PC-9 (cell line): ENCODE data around the gene AZGP1. TPM values are rescaled to one million over a fixed set of nuclear protein-coding genes. Genes with fewer than 3 reads are reported as not detected.

Experiments
- total RNA-seq: library from RNA; stranded (reverse); gene quantifications from 2 replicates; pipeline ENCODE4 v1.2.3, GENCODE V29; 2021

AZGP1 gene
- total RNA-seq, 1 experiment from 2014 or later = not detected

Other genes with a start within 250 kb of the AZGP1 start
- gene CYP3A7, start 240.8 kb downstream of the AZGP1 start, total RNA-seq = not detected in 2 replicates
- gene CYP3A4, start 191.8 kb downstream of the AZGP1 start, total RNA-seq = not detected in 2 replicates
- not detected in 2 replicates for gene CYP3A43, start 148.0 kb downstream of the AZGP1 start, total RNA-seq
- not detected in 2 replicates for gene OR2AE1, start 99.0 kb downstream of the AZGP1 start, total RNA-seq
- 34.0 and 35.8 TPM in 2 replicates for gene TRIM4, start 56.5 kb downstream of the AZGP1 start, total RNA-seq
- not detected in 2 replicates for gene GJC3, start 46.4 kb downstream of the AZGP1 start, total RNA-seq
- gene ZKSCAN1, start 39.6 kb upstream of the AZGP1 start, total RNA-seq = 69.4 and 70.3 TPM in 2 replicates
- gene ZSCAN21, start 73.7 kb upstream of the AZGP1 start, total RNA-seq = 8.9 and 9.7 TPM in 2 replicates
- 35.2 and 39.0 TPM in 2 replicates for gene ZNF3, start 105.7 kb upstream of the AZGP1 start, total RNA-seq
- 120 and 145 TPM in 2 replicates for gene COPS6, start 112.9 kb upstream of the AZGP1 start, total RNA-seq
- 195 and 238 TPM in 2 replicates for gene MCM7, start 125.4 kb upstream of the AZGP1 start, total RNA-seq
- gene AP4M1, start 125.6 kb upstream of the AZGP1 start, total RNA-seq = 18.1 and 26.2 TPM in 2 replicates
- gene TAF6, start 143.3 kb upstream of the AZGP1 start, total RNA-seq = 91.4 and 108 TPM in 2 replicates
- gene CNPY4, start 143.6 kb upstream of the AZGP1 start, total RNA-seq = 10.3 and 10.5 TPM in 2 replicates
- 0.70 and 1.4 TPM in 2 replicates for gene MBLAC1, start 150.9 kb upstream of the AZGP1 start, total RNA-seq
- 160 and 285 TPM in 2 replicates for gene LAMTOR4, start 172.9 kb upstream of the AZGP1 start, total RNA-seq
- 20.5 and 23.4 TPM in 2 replicates for gene TRAPPC14, start 182.7 kb upstream of the AZGP1 start, total RNA-seq
- gene GAL3ST4, start 192.6 kb upstream of the AZGP1 start, total RNA-seq = 1.4 and 2.7 TPM in 2 replicates
- 4.5 and 10.0 TPM in 2 replicates for gene GPC2, start 201.3 kb upstream of the AZGP1 start, total RNA-seq
- 0.83 and 1.4 TPM in 2 replicates for gene STAG3, start 201.9 kb upstream of the AZGP1 start, total RNA-seq
- gene PVRIG, start 243.9 kb upstream of the AZGP1 start, total RNA-seq = 0.95 and 1.1 TPM in 2 replicates